GM18951 (cell line): Measurements from ENCODE around the gene FOXD3.
"Not testable (repeated sequence)": the region's sequence is repeated elsewhere in the genome, so short reads cannot be mapped to it uniquely, and the experiment has no call there.

ENCODE experiments used
- POLR2A ChIP-seq: IDR thresholded peaks from 4 replicates; pipeline ENCODE4 v1.6.1; 2011; ENCODE audit warnings: mild to moderate bottlenecking; ENCODE audit not compliant: insufficient read length, insufficient read depth; ENCODE audit errors: extremely low read depth
- in situ Hi-C: fragments of 300-500 bp; cut with MboI; formaldehyde crosslinking; loops from one replicate; pipeline ENCODE4 v1.12.0; 2022; ENCODE audit warnings: low sequenced_read_pairs, mixed read lengths, inconsistent platforms; ENCODE audit not compliant: unreplicated experiment

FOXD3 gene

GRCh38 chr1:63324779-63325119 is 2.4 kb downstream of the FOXD3 start:
- in situ Hi-C loops, result no loop called here
- TF ChIP-seq POLR2A, result no peak

- no peak for TF ChIP-seq POLR2A
- in situ Hi-C loops, result no loop called here
Measured at GRCh38 chr1:63325279-63325985, 3.1 kb downstream of the FOXD3 start.

GRCh38 chr1:63326106-63326472 is 3.7 kb downstream of the FOXD3 start:
- in situ Hi-C loops, result no loop called here
- no peak for TF ChIP-seq POLR2A

- TF ChIP-seq POLR2A, result no peak
- in situ Hi-C loops, result no loop called here
Measured at GRCh38 chr1:63326473-63327380, 4.4 kb downstream of the FOXD3 start.

GRCh38 chr1:63327417-63328054 is 5.2 kb downstream of the FOXD3 start:
- in situ Hi-C loops, result no loop called here
- TF ChIP-seq POLR2A, result no peak

GRCh38 chr1:63328122-63328521 is 5.8 kb downstream of the FOXD3 start:
- in situ Hi-C loops, result no loop called here
- no peak for TF ChIP-seq POLR2A

GRCh38 chr1:63328781-63329180 is 6.4 kb downstream of the FOXD3 start:
- in situ Hi-C loops, result no loop called here
- no peak for TF ChIP-seq POLR2A

- in situ Hi-C loops, result no loop called here
Measured at GRCh38 chr1:63329621-63330330, 7.4 kb downstream of the FOXD3 start.

GRCh38 chr1:63330331-63330916 is 8.1 kb downstream of the FOXD3 start:
- TF ChIP-seq POLR2A, result no peak

More at GRCh38 chr1:63329621-63330330, 7.4 kb downstream of the FOXD3 start:
- TF ChIP-seq POLR2A, result no peak

GRCh38 chr1:63342402-63342801 is 20.0 kb downstream of the FOXD3 start:
- no peak for TF ChIP-seq POLR2A
- in situ Hi-C loops, result no loop called here

More at GRCh38 chr1:63330331-63330916, 8.1 kb downstream of the FOXD3 start:
- in situ Hi-C loops, result no loop called here

GRCh38 chr1:63343922-63344321 is 21.6 kb downstream of the FOXD3 start:
- in situ Hi-C loops, result no loop called here
- TF ChIP-seq POLR2A, result no peak

GRCh38 chr1:63350320-63350719 is 28.0 kb downstream of the FOXD3 start:
- in situ Hi-C loops, result no loop called here

GRCh38 chr1:63352736-63353135 is 30.4 kb downstream of the FOXD3 start:
- TF ChIP-seq POLR2A, result no peak
- in situ Hi-C loops, result no loop called here

More at GRCh38 chr1:63350320-63350719, 28.0 kb downstream of the FOXD3 start:
- no peak for TF ChIP-seq POLR2A

- in situ Hi-C loops, result not testable (repeated sequence)
Measured at GRCh38 chr1:63356234-63356633, 33.9 kb downstream of the FOXD3 start.
